Mucosa of rectum (tissue), 2 donors: ENCODE measurements around the gene MYMK.

Experiments used
- H3K27ac ChIP-seq, 2 donors: one replicate each; pipeline ENCODE4 v1.7.0; 2013; ENCODE audit warnings: inconsistent platforms in 2 of 2, low read depth in 2 of 2, low read length in 2 of 2
- H3K27me3 ChIP-seq, 2 donors: one replicate each; pipeline ENCODE4 v1.7.0; 2013; ENCODE audit warnings: low read length in 2 of 2; ENCODE audit not compliant: control insufficient read depth in 2 of 2, insufficient read depth in 2 of 2
- H3K36me3 ChIP-seq, 2 donors: one replicate each; pipeline ENCODE4 v1.7.0; 2013; ENCODE audit warnings: low read length in 2 of 2; ENCODE audit not compliant: control insufficient read depth in 2 of 2, insufficient read depth in 2 of 2
- H3K4me1 ChIP-seq, 2 donors: one replicate each; pipeline ENCODE4 v1.7.0; 2013; ENCODE audit warnings: low read length in 2 of 2, mild to moderate bottlenecking in 1 of 2; ENCODE audit not compliant: control insufficient read depth in 2 of 2, insufficient read depth in 2 of 2
- H3K4me3 ChIP-seq, 2 donors: one replicate each; pipeline ENCODE4 v1.7.0; 2013; ENCODE audit warnings: low read length in 2 of 2
- H3K9ac ChIP-seq, 2 donors: one replicate each; pipeline ENCODE4 v1.7.0; 2013; ENCODE audit warnings: low read length in 2 of 2, low read depth in 1 of 2, mild to moderate bottlenecking in 1 of 2
- H3K9me3 ChIP-seq, 2 donors: one replicate each; pipeline ENCODE4 v1.7.0; 2013; ENCODE audit warnings: low read length in 2 of 2; ENCODE audit not compliant: control insufficient read depth in 2 of 2
- donor health status: healthy.
- donor health status: Normal muscosa, but diverticular disease.

The MYMK gene

GRCh38 chr9:133545494-133546286, 20.9 kb upstream of the MYMK start:
- H3K27ac ChIP-seq, result no peak overlapping the region
- H3K9ac ChIP-seq, result no peak overlapping the region
- peaks cover 0 to 3% of the 10 kb centered on the region in 2 donors for H3K36me3 ChIP-seq
- peaks cover 0 to 4% of the 10 kb centered on the region in 2 donors for H3K4me1 ChIP-seq
- no peak overlapping the region for H3K4me3 ChIP-seq
- no peaks in the 10 kb centered on the region for H3K27me3 ChIP-seq
- H3K9me3 ChIP-seq, result no peaks in the 10 kb centered on the region

GRCh38 chr9:133543772-133544467, 19.2 kb upstream of the MYMK start:
- Histone ChIP-seq H3K4me3 (no peak overlapping the region), H3K4me1 (peaks cover 9 to 16% of the 10 kb centered on the region in 2 donors), H3K27ac (no peak overlapping the region), H3K27me3 (no peaks in the 10 kb centered on the region), H3K9ac (no peak overlapping the region), H3K36me3 (peaks cover 0 to 3% of the 10 kb centered on the region in 2 donors), H3K9me3 (no peaks in the 10 kb centered on the region)

GRCh38 chr9:133542002-133542401, 17.2 kb upstream of the MYMK start:
- Histone ChIP-seq H3K4me3 (no peak overlapping the region), H3K9me3 (no peaks in the 10 kb centered on the region), H3K27ac (no peak overlapping the region)

GRCh38 chr9:133540698-133541025, 15.9 kb upstream of the MYMK start:
- no peak overlapping the region for H3K27ac ChIP-seq
- H3K27me3 ChIP-seq, result peaks cover 0 to 3% of the 10 kb centered on the region in 2 donors
- peaks cover 9 to 17% of the 10 kb centered on the region in 2 donors for H3K4me1 ChIP-seq
- no peak overlapping the region for H3K4me3 ChIP-seq
- no peak overlapping the region for H3K9ac ChIP-seq
- H3K36me3 ChIP-seq, result no peaks in the 10 kb centered on the region
- H3K9me3 ChIP-seq, result no peaks in the 10 kb centered on the region

More at GRCh38 chr9:133542002-133542401, 17.2 kb upstream of the MYMK start:
- Histone ChIP-seq H3K9ac (no peak overlapping the region), H3K4me1 (peaks cover 9 to 17% of the 10 kb centered on the region in 2 donors), H3K27me3 (no peaks in the 10 kb centered on the region), H3K36me3 (no peaks in the 10 kb centered on the region)

- Histone ChIP-seq H3K4me3 (peak overlapping the region; percentile 14 to 31), H3K9ac (peak overlapping the region in 1 of 2 donors; percentile 37), H3K27me3 (peaks cover 0 to 6% of the 10 kb centered on the region in 2 donors), H3K9me3 (no peaks in the 10 kb centered on the region), H3K27ac (no peak overlapping the region), H3K4me1 (peaks cover 9 to 17% of the 10 kb centered on the region in 2 donors), H3K36me3 (no peaks in the 10 kb centered on the region)
These were observed 15.4 kb upstream of the MYMK start for GRCh38 chr9:133539991-133540697.

- Histone ChIP-seq H3K27ac (peak overlapping the region in 1 of 2 donors; percentile 38), H3K27me3 (peaks cover 0 to 9% of the 10 kb centered on the region in 2 donors), H3K4me3 (peak overlapping the region; percentile 47 to 54), H3K9ac (peak overlapping the region in 1 of 2 donors; percentile 37), H3K36me3 (no peaks in the 10 kb centered on the region), H3K9me3 (no peaks in the 10 kb centered on the region), H3K4me1 (peaks cover 9 to 19% of the 10 kb centered on the region in 2 donors)
These were observed 14.4 kb upstream of the MYMK start for GRCh38 chr9:133538851-133539833.

GRCh38 chr9:133538176-133538575, 13.4 kb upstream of the MYMK start:
- Histone ChIP-seq H3K27ac (no peak overlapping the region), H3K9me3 (no peaks in the 10 kb centered on the region), H3K9ac (no peak overlapping the region), H3K36me3 (no peaks in the 10 kb centered on the region), H3K27me3 (peaks cover 4 to 15% of the 10 kb centered on the region in 2 donors), H3K4me3 (no peak overlapping the region), H3K4me1 (peaks cover 9 to 19% of the 10 kb centered on the region in 2 donors)

- no peak overlapping the region for H3K27ac ChIP-seq
- H3K4me1 ChIP-seq, result peaks cover 9 to 19% of the 10 kb centered on the region in 2 donors
- no peaks in the 10 kb centered on the region for H3K9me3 ChIP-seq
- H3K4me3 ChIP-seq, result no peak overlapping the region
- peaks cover 4 to 18% of the 10 kb centered on the region in 2 donors for H3K27me3 ChIP-seq
- H3K36me3 ChIP-seq, result no peaks in the 10 kb centered on the region
- H3K9ac ChIP-seq, result no peak overlapping the region
These were observed 12.5 kb upstream of the MYMK start for GRCh38 chr9:133537257-133537656.

GRCh38 chr9:133536536-133536935, 11.8 kb upstream of the MYMK start:
- Histone ChIP-seq H3K9ac (no peak overlapping the region), H3K4me1 (peaks cover 9 to 15% of the 10 kb centered on the region in 2 donors), H3K27ac (no peak overlapping the region), H3K4me3 (no peak overlapping the region), H3K9me3 (no peaks in the 10 kb centered on the region), H3K36me3 (no peaks in the 10 kb centered on the region), H3K27me3 (peaks cover 4 to 18% of the 10 kb centered on the region in 2 donors)
